NB4 (cell line): ENCODE results near the gene KCNIP4.

Experiments
- CTCF ChIP-seq: IDR thresholded peaks from one replicate; pipeline ENCODE4 v1.5.1; 2012; ENCODE audit warnings: low read depth, low read length
- POLR2A ChIP-seq: IDR thresholded peaks from 2 replicates; pipeline ENCODE4 v1.6.1; 2011; ENCODE audit warnings: mild to moderate bottlenecking; ENCODE audit not compliant: insufficient read length; ENCODE audit errors: extremely low read depth

- no peak for TF ChIP-seq CTCF
- no peak for TF ChIP-seq POLR2A
Observed at GRCh38 chr4:20847124-20847747, 1101.3 kb downstream of the KCNIP4 start.
